Breast epithelium (tissue), 3 donors: ENCODE measurements around the gene EFL1.
"Not testable (repeated sequence)": the region's sequence is repeated elsewhere in the genome, so short reads cannot be mapped to it uniquely, and the experiment has no call there.

Experiments used
- CTCF ChIP-seq, 3 donors: fragments of 450-650 bp; IDR thresholded peaks; one replicate each; pipeline ENCODE4 v1.5.1; 2016 to 2017; ENCODE audit warnings: antibody characterized with exemption in 3 of 3, mild to moderate bottlenecking in 3 of 3, moderate library complexity in 3 of 3
- POLR2A ChIP-seq: fragments of 450-650 bp; IDR thresholded peaks from one replicate; pipeline ENCODE4 v1.6.1; 2016; ENCODE audit warnings: antibody characterized with exemption, mild to moderate bottlenecking, moderate library complexity
- POLR2AphosphoS5 ChIP-seq, 3 donors: sonication (generic); formaldehyde crosslinking; IDR thresholded peaks; one replicate each; pipeline ENCODE4 v1.6.1; 2017; ENCODE audit warnings: antibody characterized with exemption in 3 of 3

GRCh38 chr15:82261566-82262421 is 740 bp downstream of the EFL1 start:
- TF ChIP-seq CTCF (IDR thresholded peaks at IDR 0.05); POLR2A; POLR2AphosphoS5 (IDR thresholded peaks at IDR 0.05): not testable (repeated sequence)
